SHP77 (cell line): ENCODE data around the gene PPP1R17.

Experiments
- DNase-seq, 2 experiments: peaks; one replicate each; lab custom pipeline; 2025; lab: John Stamatoyannopoulos, UW

Gene PPP1R17

GRCh38 chr7:31687024-31687748 lies at the start of gene PPP1R17:
TSS of gene PPP1R17 (plus strand) at chr7:31687215. CDS start at chr7:31692442, 5,227 bp downstream.
- DNase-seq: peak; percentile 44 to 58

GRCh38 chr7:31640381-31640780 lies 46.6 kb upstream of the PPP1R17 start:
- DNase-seq: no peak

- DNase-seq: no peak
These were observed 44.3 kb upstream of the PPP1R17 start for GRCh38 chr7:31642681-31643115.

- no peak for DNase-seq
These were observed 40.1 kb upstream of the PPP1R17 start for GRCh38 chr7:31646942-31647341.

- no peak for DNase-seq
These were observed 39.5 kb upstream of the PPP1R17 start for GRCh38 chr7:31647511-31647910.

- peak in 1 of 2 experiments; percentile 11 for DNase-seq
These were observed 38.7 kb upstream of the PPP1R17 start for GRCh38 chr7:31648288-31648687.

GRCh38 chr7:31648880-31649279 lies 38.1 kb upstream of the PPP1R17 start:
- DNase-seq: no peak

- no peak for DNase-seq
These were observed 35.6 kb upstream of the PPP1R17 start for GRCh38 chr7:31651234-31652062.

- no peak for DNase-seq
These were observed 35.0 kb upstream of the PPP1R17 start for GRCh38 chr7:31652063-31652326.

GRCh38 chr7:31663072-31663471 lies 23.9 kb upstream of the PPP1R17 start:
- DNase-seq: no peak

- no peak for DNase-seq
These were observed 22.1 kb upstream of the PPP1R17 start for GRCh38 chr7:31664890-31665289.

- DNase-seq: no peak
These were observed 21.5 kb upstream of the PPP1R17 start for GRCh38 chr7:31665546-31665945.

GRCh38 chr7:31669461-31669860 lies 17.6 kb upstream of the PPP1R17 start:
- DNase-seq: no peak

- no peak for DNase-seq
These were observed 7.3 kb upstream of the PPP1R17 start for GRCh38 chr7:31679574-31680305.

GRCh38 chr7:31683445-31684225 lies 3.4 kb upstream of the PPP1R17 start:
- no peak for DNase-seq

- DNase-seq: no peak
These were observed 1.4 kb downstream of the PPP1R17 start for GRCh38 chr7:31688372-31688771.

GRCh38 chr7:31688996-31689395 lies 2.0 kb downstream of the PPP1R17 start:
- no peak for DNase-seq

GRCh38 chr7:31690935-31691334 lies 3.9 kb downstream of the PPP1R17 start:
- no peak for DNase-seq

- DNase-seq: no peak
These were observed 5.4 kb downstream of the PPP1R17 start for GRCh38 chr7:31692451-31692850.

- no peak for DNase-seq
These were observed 5.9 kb downstream of the PPP1R17 start for GRCh38 chr7:31692871-31693270.

GRCh38 chr7:31695859-31696614 lies 9.0 kb downstream of the PPP1R17 start:
- no peak for DNase-seq
